Activated CD4-positive, CD25-positive, alpha-beta regulatory T cell treated with anti-CD3 and anti-CD28 coated beads, Interleukin-2, amount 50 U/mL, for 72 hours (primary cell): Measurements from ENCODE around the gene APOA5.
"Not testable (repeated sequence)": the region's sequence is repeated elsewhere in the genome, so short reads cannot be mapped to it uniquely, and the experiment has no call there.

ENCODE experiments used
- DNase-seq: peaks from one replicate; pipeline ENCODE4 v3.0.0; 2021

The APOA5 gene

GRCh38 chr11:116772443-116773202 lies 19.1 kb downstream of the APOA5 start, which contains the start of gene BUD13:
BUD13 (minus strand) TSS chr11:116772987; CDS start chr11:116772964, 23 bp downstream.
- peak; percentile 98 for DNase-seq

GRCh38 chr11:116771935-116772334 lies 19.7 kb downstream of the APOA5 start:
- no peak for DNase-seq

GRCh38 chr11:116762132-116762531 lies 29.5 kb downstream of the APOA5 start:
- DNase-seq = no peak

GRCh38 chr11:116756044-116756443 lies 35.6 kb downstream of the APOA5 start:
- DNase-seq = not testable (repeated sequence)

GRCh38 chr11:116750070-116750718 lies 41.5 kb downstream of the APOA5 start:
- DNase-seq = no peak

GRCh38 chr11:116742104-116742503 lies 49.6 kb downstream of the APOA5 start:
- DNase-seq = no peak

- DNase-seq = no peak
Observed at GRCh38 chr11:116740741-116741140, 50.9 kb downstream of the APOA5 start.
